ENCODE results near the gene LCE2B. TPM values are rescaled to one million over a fixed set of nuclear protein-coding genes. Genes with fewer than 3 reads are reported as not detected.

The LCE2B gene
- total RNA-seq, 1 experiment from 2014 or later, result not detected

DNA sequence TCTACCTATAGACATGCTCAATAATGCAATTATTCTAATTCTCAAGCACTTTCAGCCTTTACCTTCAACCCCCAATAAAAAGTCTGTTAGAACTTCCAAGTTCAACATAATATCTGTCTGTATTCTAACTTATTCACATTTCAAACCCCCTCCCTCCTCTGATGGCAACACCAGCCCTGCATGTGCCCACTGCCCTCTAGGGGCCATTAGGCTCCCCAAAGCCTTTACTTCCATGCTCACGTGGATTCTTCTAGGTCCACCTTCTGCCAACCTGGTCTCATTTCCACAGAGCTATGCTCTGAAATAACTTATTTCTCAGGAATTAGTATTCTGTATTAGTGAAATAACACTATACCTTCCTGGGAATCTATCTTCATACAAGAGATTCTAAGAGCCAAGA is 49.7 kb downstream of the LCE2B start:
- Mint-ChIP-seq H3K4me1 (ENCODE audit: insufficient read depth, unreplicated experiment) (peaks cover 11% of the 10 kb centered on the region), H3K9me3 (ENCODE audit: unreplicated experiment) (no peaks in the 10 kb centered on the region), H3K27me3 (ENCODE audit: insufficient read depth, unreplicated experiment) (no peaks in the 10 kb centered on the region), H3K4me3 (ENCODE audit: unreplicated experiment) (no peak overlapping the region), H3K27ac (ENCODE audit: low read depth, unreplicated experiment) (no peak overlapping the region), H3K36me3 (ENCODE audit: insufficient read depth, unreplicated experiment) (no peaks in the 10 kb centered on the region)
- CTCF ChIA-PET, result interaction anchor here (0.5 to 6.0 kb wide), 16 partner anchors 16 to 305 kb away, joined by 3 to 64 read pairs (median 3); partner anchors contain the start of genes LCE2D, LCE4A and SPRR2D
- POLR2A ChIA-PET, result interaction anchor here (0.7 kb wide), 1 partner anchor 9 kb away, joined by 3 read pairs; no protein-coding TSS in a partner anchor
- DNase-seq (ENCODE audit: unreplicated experiment), result peak; percentile 60
- BruUV-seq (replicated peaks), result no TSS peak
- TF ChIP-seq, protein P1, sequence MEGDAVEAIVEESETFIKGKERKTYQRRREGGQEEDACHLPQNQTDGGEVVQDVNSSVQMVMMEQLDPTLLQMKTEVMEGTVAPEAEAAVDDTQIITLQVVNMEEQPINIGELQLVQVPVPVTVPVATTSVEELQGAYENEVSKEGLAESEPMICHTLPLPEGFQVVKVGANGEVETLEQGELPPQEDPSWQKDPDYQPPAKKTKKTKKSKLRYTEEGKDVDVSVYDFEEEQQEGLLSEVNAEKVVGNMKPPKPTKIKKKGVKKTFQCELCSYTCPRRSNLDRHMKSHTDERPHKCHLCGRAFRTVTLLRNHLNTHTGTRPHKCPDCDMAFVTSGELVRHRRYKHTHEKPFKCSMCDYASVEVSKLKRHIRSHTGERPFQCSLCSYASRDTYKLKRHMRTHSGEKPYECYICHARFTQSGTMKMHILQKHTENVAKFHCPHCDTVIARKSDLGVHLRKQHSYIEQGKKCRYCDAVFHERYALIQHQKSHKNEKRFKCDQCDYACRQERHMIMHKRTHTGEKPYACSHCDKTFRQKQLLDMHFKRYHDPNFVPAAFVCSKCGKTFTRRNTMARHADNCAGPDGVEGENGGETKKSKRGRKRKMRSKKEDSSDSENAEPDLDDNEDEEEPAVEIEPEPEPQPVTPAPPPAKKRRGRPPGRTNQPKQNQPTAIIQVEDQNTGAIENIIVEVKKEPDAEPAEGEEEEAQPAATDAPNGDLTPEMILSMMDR (IDR thresholded peaks at IDR 0.05; ENCODE audit: unreplicated experiment), result peak; percentile 67
- intact Hi-C loops (cut with micrococcal nuclease), result loop anchor here (1.0 kb wide), 1 partner anchor 81 kb away; no protein-coding TSS in a partner anchor

Other genes with a start within 250 kb of the LCE2B start
- not detected in 2 replicates for gene LCE5A, start 175.3 kb upstream of the LCE2B start, total RNA-seq (2022)
- gene CRCT1, start 171.6 kb upstream of the LCE2B start, total RNA-seq (2022), result not detected in 2 replicates
- not detected in 2 replicates for gene LCE3E, start 119.3 kb upstream of the LCE2B start, total RNA-seq (2022)
- gene LCE3D, start 105.6 kb upstream of the LCE2B start, total RNA-seq (2022), result 0.75 TPM in 1 of 2 replicates, not detected in the other
- gene LCE3C, start 85.9 kb upstream of the LCE2B start, total RNA-seq (2022), result not detected in 2 replicates
- gene LCE3B, start 72.3 kb upstream of the LCE2B start, total RNA-seq (2022), result not detected in 2 replicates
- gene LCE3A, start 63.0 kb upstream of the LCE2B start, total RNA-seq (2022), result not detected in 2 replicates
- gene LCE2D, start 22.7 kb upstream of the LCE2B start, total RNA-seq (2022), result not detected in 2 replicates
- not detected in 2 replicates for gene LCE2C, start 10.8 kb upstream of the LCE2B start, total RNA-seq (2022)
- not detected in 2 replicates for gene LCE2A, start 12.2 kb downstream of the LCE2B start, total RNA-seq (2022)
- gene LCE4A, start 22.0 kb downstream of the LCE2B start, total RNA-seq (2022), result not detected in 2 replicates
- 0.12 and 0.25 TPM in 2 replicates for gene KPRP, start 71.9 kb downstream of the LCE2B start, total RNA-seq (2022)
- not detected in 2 replicates for gene LCE1F, start 89.0 kb downstream of the LCE2B start, total RNA-seq (2022)
- gene LCE1E, start 100.1 kb downstream of the LCE2B start, total RNA-seq (2022), result 1.3 and 1.9 TPM in 2 replicates
- gene LCE1D, start 110.6 kb downstream of the LCE2B start, total RNA-seq (2022), result not detected in 2 replicates
- 1.4 and 1.9 TPM in 2 replicates for gene LCE1C, start 120.5 kb downstream of the LCE2B start, total RNA-seq (2022)
- gene LCE1B, start 125.8 kb downstream of the LCE2B start, total RNA-seq (2022), result 1.3 and 2.0 TPM in 2 replicates
- gene LCE1A, start 141.3 kb downstream of the LCE2B start, total RNA-seq (2022), result not detected in 2 replicates
- not detected in 2 replicates for gene LCE6A, start 156.7 kb downstream of the LCE2B start, total RNA-seq (2022)
- not detected in 2 replicates for gene LCE7A, start 173.9 kb downstream of the LCE2B start, total RNA-seq (2022)
- gene SMCP, start 192.2 kb downstream of the LCE2B start, total RNA-seq (2022), result not detected in 2 replicates
- gene IVL, start 222.4 kb downstream of the LCE2B start, total RNA-seq (2022), result 0.33 and 0.56 TPM in 2 replicates

Measured in MCF 10A (cell line).